HCT116 (cell line): ENCODE measurements around the gene RYR2. TPM values are rescaled to one million over a fixed set of nuclear protein-coding genes. Genes with fewer than 3 reads are reported as not detected.

ENCODE experiments used
- ATAC-seq: fragments of 200-7000 bp; cut with Tn5 transposase; 2 replicates; pipeline ENCODE4 v1.9.1; 2020; ENCODE audit warnings: mild to moderate bottlenecking, moderate library complexity
- BruUV-seq: library from RNA; stranded (reverse); fragments of 400-500 nt; replicated peaks from 2 replicates; lab custom pipeline; 2021; lab: Mats Ljungman, UMichigan
- CTCF ChIA-PET: fragments of 300-600 bp; sonication (Branson Sonifier 250); formaldehyde crosslinking; loops from one replicate; lab custom pipeline; 2021; ENCODE audit warnings: antibody characterized with exemption; lab: Charles Lee
- POLR2A ChIA-PET: fragments of 300-600, 350-600 bp; sonication (Branson Sonifier 250); formaldehyde crosslinking; loops from one replicate; lab custom pipeline; 2021; ENCODE audit warnings: antibody characterized with exemption; lab: Charles Lee
- RAD21 ChIA-PET, 2 experiments: fragments of 300-600 bp; sonication (Branson Sonifier 250); formaldehyde crosslinking; loops; one replicate each; lab custom pipeline; 2023; ENCODE audit warnings: low total read pairs in 2 of 2; ENCODE audit not compliant: uncharacterized antibody in 2 of 2, unreplicated experiment in 2 of 2, low non-redundant PET in 1 of 2; lab: Charles Lee
- DNase-seq: peaks from one replicate; pipeline ENCODE4 v3.0.0-alpha.2; 2010; ENCODE audit warnings: low read depth, low spot score
- H2AFZ ChIP-seq: fragments of 200-600 bp; shearing (Covaris generic), sonication (generic); 2 replicates; pipeline ENCODE4 v1.6.1; 2017; ENCODE audit warnings: low read depth, mixed run types, mixed read lengths, antibody characterized with exemption, low read length; ENCODE audit not compliant: poor library complexity, severe bottlenecking
- H3K27ac ChIP-seq: 2 replicates; pipeline ENCODE4 v1.5.1; 2012; ENCODE audit warnings: low read depth, low read length
- H3K27me3 ChIP-seq: fragments of 200-600 bp; sonication (generic); 2 replicates; pipeline ENCODE4 v1.6.1; 2016; ENCODE audit warnings: mixed run types, low read length, mixed read lengths; ENCODE audit not compliant: insufficient read depth
- H3K36me3 ChIP-seq, 2 experiments: fragments of 200-500 bp in 1 of 2; fragments of 200-600 bp in 1 of 2; sonication (Bioruptor generic) in 1 of 2; sonication (generic) in 1 of 2; 2 replicates each; pipeline versions ENCODE4 v1.5.1 to v1.6.1; 2014 to 2016; ENCODE audit warnings: low read length in 2 of 2, inconsistent platforms in 1 of 2, mixed read lengths in 1 of 2, mixed run types in 1 of 2; ENCODE audit not compliant: insufficient read depth in 2 of 2, control insufficient read depth in 1 of 2
- H3K4me1 ChIP-seq, 2 experiments: fragments of 200-600 bp in 1 of 2; sonication (generic) in 1 of 2; 2 replicates each; pipeline versions ENCODE4 v1.5.1 to v1.6.1; 2012 to 2017; ENCODE audit warnings: low read length in 2 of 2, inconsistent platforms in 1 of 2, mild to moderate bottlenecking in 1 of 2, mixed read lengths in 1 of 2, mixed run types in 1 of 2, moderate library complexity in 1 of 2; ENCODE audit not compliant: insufficient read depth in 2 of 2, control insufficient read depth in 1 of 2
- H3K4me2 ChIP-seq: fragments of 200-600 bp; sonication (generic); 2 replicates; pipeline ENCODE4 v1.6.1; 2017; ENCODE audit warnings: mixed run types, low read length, mixed read lengths
- H3K4me3 ChIP-seq, 2 experiments: fragments of 200-600 bp in 1 of 2; sonication (generic) in 1 of 2; replicated peaks in 1 of 2; 2 replicates each; pipeline ENCODE4 v1.5.1; 2011 to 2016; ENCODE audit warnings: low read length in 2 of 2, control low read depth in 1 of 2, low read depth in 1 of 2, mild to moderate bottlenecking in 1 of 2, mixed read lengths in 1 of 2, mixed run types in 1 of 2
- H3K79me2 ChIP-seq: fragments of 200-600 bp; sonication (generic); 2 replicates; pipeline ENCODE4 v1.6.1; 2017; ENCODE audit warnings: mild to moderate bottlenecking, mixed run types, low read length, moderate library complexity, mixed read lengths; ENCODE audit not compliant: insufficient read depth
- H3K9ac ChIP-seq: fragments of 200-600 bp; sonication (generic); 2 replicates; pipeline ENCODE4 v1.6.1; 2016; ENCODE audit warnings: low read length, mixed read lengths
- H3K9me2 ChIP-seq: fragments of 200-600 bp; sonication (generic), shearing (Covaris generic); 2 replicates; pipeline ENCODE4 v1.6.1; 2017; ENCODE audit warnings: mixed run types, mild to moderate bottlenecking, moderate library complexity; ENCODE audit not compliant: insufficient read depth
- H3K9me3 ChIP-seq, 2 experiments: fragments of 200-500 bp in 1 of 2; fragments of 200-600 bp in 1 of 2; sonication (Bioruptor generic) in 1 of 2; sonication (generic) in 1 of 2; 2 replicates each; pipeline ENCODE4 v1.6.1; 2014 to 2017; ENCODE audit warnings: low read length in 2 of 2, mixed read lengths in 2 of 2, inconsistent platforms in 1 of 2, low read depth in 1 of 2, mild to moderate bottlenecking in 1 of 2, mixed run types in 1 of 2, moderate library complexity in 1 of 2; ENCODE audit not compliant: control insufficient read depth in 1 of 2, insufficient read depth in 1 of 2
- H4K20me1 ChIP-seq: fragments of 200-600 bp; sonication (generic), shearing (Covaris generic); 2 replicates; pipeline ENCODE4 v1.6.1; 2017; ENCODE audit warnings: mixed run types, mild to moderate bottlenecking, moderate library complexity; ENCODE audit not compliant: insufficient read depth
- ATF3 ChIP-seq: IDR thresholded peaks from 2 replicates; pipeline ENCODE4 v1.6.1; 2012
- CEBPB ChIP-seq: IDR thresholded peaks from 2 replicates; pipeline ENCODE4 v1.6.1; 2012; ENCODE audit warnings: low read depth
- EZH2 ChIP-seq: fragments of 200-600 bp; sonication (generic); IDR thresholded peaks from 2 replicates; pipeline ENCODE4 v1.6.1; 2017; ENCODE audit warnings: antibody characterized with exemption, mixed run types
- MAX ChIP-seq: IDR thresholded peaks from 2 replicates; pipeline ENCODE4 v1.6.1; 2012
- RAD21 ChIP-seq: IDR thresholded peaks from 2 replicates; pipeline ENCODE4 v1.6.1; 2012; ENCODE audit warnings: low read depth, mild to moderate bottlenecking
- SIN3A ChIP-seq: IDR thresholded peaks from 2 replicates; pipeline ENCODE4 v1.6.1; 2012; ENCODE audit warnings: low read depth
- SRF ChIP-seq: IDR thresholded peaks from 2 replicates; pipeline ENCODE4 v1.6.1; 2012; ENCODE audit warnings: low read depth
- YY1 ChIP-seq: IDR thresholded peaks from 2 replicates; pipeline ENCODE4 v1.6.1; 2011; ENCODE audit warnings: low read length, low read depth, moderate library complexity, mild to moderate bottlenecking; ENCODE audit not compliant: insufficient replicate concordance; ENCODE audit errors: extremely low read depth
- ZFX ChIP-seq: fragments of 450-650 bp; IDR thresholded peaks from 2 replicates; pipeline ENCODE4 v1.6.1; 2017
- ZNF274 ChIP-seq: fragments of 200-500 bp; sonication (Bioruptor generic); IDR thresholded peaks from 2 replicates; pipeline ENCODE4 v1.6.1; 2014; ENCODE audit warnings: mild to moderate bottlenecking, low read depth, low read length, inconsistent platforms
- intact Hi-C: fragments of 100-400 bp; cut with micrococcal nuclease; formaldehyde crosslinking; loops from 2 replicates; pipeline ENCODE4 v1.10.0; 2022
- total RNA-seq: library from RNA; stranded (reverse); gene quantifications from one replicate; pipeline ENCODE4 v1.2.1, GENCODE V29; 2021; ENCODE audit not compliant: unreplicated experiment

Gene RYR2
- total RNA-seq, 1 experiment from 2014 or later = 0.02 TPM

- CTCF ChIA-PET = interaction anchor here (0.9 kb wide), 1 partner anchor 315 kb away, joined by 3 read pairs; no protein-coding TSS in a partner anchor
- POLR2A ChIA-PET = no interaction called here
Measured at GRCh38 chr1:237179503-237179902, 137.5 kb downstream of the RYR2 start.

GRCh38 chr1:237180256-237180655 is 138.3 kb downstream of the RYR2 start:
- CTCF ChIA-PET = interaction anchor here (0.9 kb wide), 1 partner anchor 314 kb away, joined by 3 read pairs; no protein-coding TSS in a partner anchor
- no TSS peak for BruUV-seq
- DNase-seq = no peak
- Histone ChIP-seq H3K27ac (no peak overlapping the region), H3K79me2 (no peaks in the 10 kb centered on the region), H3K27me3 (no peaks in the 10 kb centered on the region), H3K4me3 (no peak overlapping the region), H3K9me2 (no peaks in the 10 kb centered on the region), H2AFZ (no peak overlapping the region), H3K4me1 (no peaks in the 10 kb centered on the region), H3K36me3 (no peaks in the 10 kb centered on the region), H3K9me3 (no peaks in the 10 kb centered on the region), H3K9ac (no peak overlapping the region), H4K20me1 (no peaks in the 10 kb centered on the region), H3K4me2 (no peak overlapping the region)
- no peak for TF ChIP-seq EZH2
- TF ChIP-seq MAX = no peak
- no peak for TF ChIP-seq ATF3
- no peak for TF ChIP-seq RAD21
- TF ChIP-seq YY1 = no peak
- TF ChIP-seq CEBPB = no peak
- no peak for TF ChIP-seq SIN3A
- no peak for TF ChIP-seq ZFX
- TF ChIP-seq SRF = no peak
- TF ChIP-seq ZNF274 = no peak
- RAD21 ChIA-PET = no interaction called here
- intact Hi-C loops = no loop called here
- POLR2A ChIA-PET = no interaction called here
- ATAC-seq = no peak

More at GRCh38 chr1:237179503-237179902, 137.5 kb downstream of the RYR2 start:
- Histone ChIP-seq H3K36me3 (no peaks in the 10 kb centered on the region), H4K20me1 (no peaks in the 10 kb centered on the region), H2AFZ (no peak overlapping the region), H3K27ac (no peak overlapping the region), H3K4me3 (no peak overlapping the region), H3K27me3 (no peaks in the 10 kb centered on the region), H3K79me2 (no peaks in the 10 kb centered on the region), H3K9me3 (no peaks in the 10 kb centered on the region), H3K4me2 (no peak overlapping the region), H3K9me2 (no peaks in the 10 kb centered on the region), H3K4me1 (no peaks in the 10 kb centered on the region), H3K9ac (no peak overlapping the region)
- intact Hi-C loops = no loop called here
- ATAC-seq (no peak), DNase-seq (no peak)
- no TSS peak for BruUV-seq
- TF ChIP-seq ZNF274 = no peak
- RAD21 ChIA-PET = no interaction called here
